GM19351 (cell line): ENCODE data around the gene SLC25A21.

Experiments used
- ATAC-seq: cut with Tn5 transposase; IDR thresholded peaks from one replicate; pipeline ENCODE4 v1.9.1; 2021; ENCODE audit warnings: mild to moderate bottlenecking, moderate library complexity; ENCODE audit not compliant: unreplicated experiment

Gene SLC25A21

DNA sequence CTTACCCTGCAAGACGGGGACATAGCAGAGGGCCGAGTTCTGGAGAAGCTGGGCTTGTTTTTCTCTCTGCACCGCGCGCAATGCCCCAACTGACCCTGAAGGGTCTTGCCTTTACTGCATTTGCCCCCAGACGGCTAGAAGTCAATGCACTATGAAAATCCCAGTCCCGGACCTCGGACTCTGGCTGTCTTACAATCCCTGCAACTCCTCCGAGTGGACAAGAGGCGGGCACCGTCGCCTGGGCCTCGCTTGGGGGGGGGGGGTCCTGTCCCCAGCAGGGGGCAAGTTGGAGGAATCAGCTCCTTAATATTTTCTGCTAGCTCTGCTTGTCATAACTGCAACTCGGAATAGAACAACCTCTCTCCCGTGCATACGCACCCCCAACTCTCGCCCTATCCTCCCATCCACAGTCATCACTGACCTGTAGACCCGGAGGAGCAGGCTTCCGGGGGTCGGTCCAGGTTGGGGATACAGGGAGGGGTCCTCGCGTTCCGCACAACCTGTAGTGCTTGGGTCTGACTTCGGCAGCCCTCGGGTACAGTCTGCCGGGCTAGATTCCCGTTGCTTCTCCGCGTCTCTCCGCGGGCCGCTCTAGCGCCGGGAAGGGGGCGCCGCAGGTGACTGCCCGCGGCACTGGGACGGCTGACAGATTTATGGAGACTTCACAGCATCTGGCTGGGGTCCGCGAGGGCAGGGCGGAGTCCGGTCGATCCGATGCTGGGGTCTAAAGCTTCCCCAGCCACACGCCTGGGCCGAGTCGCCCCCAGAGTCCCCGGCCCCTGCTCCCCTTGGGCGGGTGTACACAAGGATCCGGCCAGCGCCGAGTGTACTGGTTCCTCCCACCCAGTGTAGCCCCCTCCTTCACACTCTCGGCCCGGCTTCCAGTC lies 514.0 kb downstream of the SLC25A21 start:
- no peak for ATAC-seq

DNA sequence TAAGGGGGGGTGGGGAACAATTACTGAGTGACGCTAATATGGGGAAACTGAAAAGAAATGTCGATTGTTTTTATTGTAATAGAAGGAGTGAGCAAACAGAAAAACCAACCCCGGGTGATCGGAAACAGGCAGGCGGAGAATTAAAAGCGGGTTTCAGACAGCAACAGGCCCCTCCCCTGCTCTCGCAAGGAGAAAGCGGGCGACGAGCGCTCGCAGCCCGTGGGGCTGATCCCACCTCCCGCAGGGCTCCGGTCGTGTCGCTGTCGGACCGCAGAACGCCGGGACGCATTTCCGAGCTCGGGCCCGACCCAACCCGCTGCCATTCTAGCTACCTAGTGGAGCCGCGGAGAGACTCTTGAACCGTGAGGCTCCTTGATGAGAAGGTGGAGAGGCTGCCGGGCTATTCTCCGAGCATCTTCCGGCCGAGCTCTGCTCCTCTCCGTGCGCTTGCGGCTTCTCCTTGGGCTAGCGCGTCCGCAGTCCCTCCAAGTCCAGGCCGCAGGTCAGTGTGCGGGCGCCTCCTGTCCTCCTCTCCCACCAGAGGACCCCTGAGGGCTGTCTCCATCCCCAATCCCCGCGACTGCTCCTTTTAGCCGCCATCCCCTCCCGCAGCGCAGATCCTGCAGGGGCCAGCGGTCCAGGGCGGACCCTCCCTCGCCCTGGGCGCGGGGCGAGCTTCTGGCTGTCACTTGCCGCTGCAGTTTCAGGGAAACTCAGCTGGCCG lies 514.8 kb downstream of the SLC25A21 start:
- ATAC-seq, result no peak

DNA sequence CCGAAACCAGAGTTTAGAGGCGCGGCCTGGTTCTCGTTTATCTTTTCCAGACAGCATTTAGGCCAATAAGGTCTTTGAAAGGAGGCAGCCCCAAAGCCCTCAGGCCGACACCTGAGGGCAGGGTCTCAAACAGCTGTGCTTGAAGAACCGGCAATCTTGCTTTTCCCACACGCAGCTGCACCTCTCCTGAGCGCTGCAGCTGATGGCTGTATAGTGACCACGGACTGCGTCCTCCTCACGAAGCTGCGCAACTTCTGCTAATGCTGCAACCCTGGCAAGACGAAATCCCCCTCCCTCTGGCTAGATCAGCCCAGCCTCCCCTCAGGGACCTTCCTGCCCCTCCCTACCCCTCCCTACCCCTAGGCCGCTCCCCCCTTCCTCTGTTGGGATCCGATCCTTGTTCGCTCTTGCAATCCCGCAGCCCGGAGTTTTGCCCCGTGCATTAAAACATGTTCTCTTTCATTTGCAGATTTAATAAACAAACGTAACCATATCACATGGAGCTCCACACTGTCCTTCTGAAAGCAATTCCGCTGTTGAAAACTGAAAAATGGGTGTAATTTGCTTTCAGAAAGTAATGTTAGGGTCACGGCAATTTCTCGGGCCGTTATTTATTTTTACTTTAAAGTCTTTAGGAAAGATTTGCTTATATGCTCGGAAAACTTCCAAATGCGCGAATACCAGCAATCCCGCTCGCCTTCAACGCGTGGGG lies 515.6 kb downstream of the SLC25A21 start:
- no peak for ATAC-seq

DNA sequence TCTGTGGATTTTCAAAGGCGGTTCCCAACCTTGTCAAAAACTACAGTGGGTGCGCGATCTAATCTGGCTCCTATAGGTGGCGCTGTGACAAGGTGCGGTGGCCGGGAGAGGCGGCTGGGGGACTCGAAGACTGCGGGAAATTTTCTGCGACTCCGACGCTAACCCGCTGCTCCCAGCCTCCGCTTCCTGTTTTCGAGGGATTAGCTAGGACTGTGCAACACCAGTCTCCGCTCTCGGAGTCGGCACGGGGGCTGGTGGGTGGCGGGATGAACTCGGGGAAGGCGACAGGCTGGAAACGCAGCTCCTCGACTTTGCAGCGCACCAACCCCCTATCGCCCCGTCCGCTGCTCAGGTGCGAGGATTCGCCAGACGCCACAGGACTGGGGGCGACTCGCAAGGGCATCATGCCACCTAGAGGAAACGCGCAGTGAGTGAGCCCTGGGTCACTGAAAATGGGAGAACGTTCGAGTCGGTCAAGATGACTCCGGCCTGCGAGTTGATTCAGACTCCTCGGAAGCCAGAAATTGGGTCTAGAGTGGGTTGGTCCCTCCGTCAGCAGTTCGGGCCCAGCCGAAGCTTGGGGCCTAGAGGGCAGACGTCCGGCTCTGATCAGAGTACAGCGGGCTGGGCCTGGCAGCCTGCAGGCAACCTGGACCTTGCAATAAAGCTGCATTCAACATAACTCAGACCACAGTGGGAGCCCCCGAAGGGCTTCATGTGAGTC lies 516.3 kb downstream of the SLC25A21 start:
- ATAC-seq, result no peak

DNA sequence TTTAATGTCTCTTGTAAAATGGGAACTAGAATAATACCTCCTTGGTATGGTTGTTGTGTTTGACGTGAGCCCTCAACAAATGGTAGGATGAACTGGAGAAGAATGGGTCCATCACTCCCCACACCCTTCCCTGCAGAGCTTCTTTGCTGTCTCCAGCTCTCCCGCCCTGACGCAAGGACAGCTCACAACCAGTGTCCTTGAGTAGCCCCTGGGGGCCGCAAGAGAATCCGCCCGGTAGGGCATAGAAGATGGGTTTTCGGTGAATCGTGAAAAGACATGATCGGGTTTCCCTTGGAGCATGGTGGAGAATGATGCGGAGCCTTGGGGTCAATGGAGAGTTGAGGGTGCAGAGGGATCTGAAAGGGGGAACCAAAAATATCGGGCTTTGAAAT lies 516.8 kb downstream of the SLC25A21 start:
- ATAC-seq, result no peak

DNA sequence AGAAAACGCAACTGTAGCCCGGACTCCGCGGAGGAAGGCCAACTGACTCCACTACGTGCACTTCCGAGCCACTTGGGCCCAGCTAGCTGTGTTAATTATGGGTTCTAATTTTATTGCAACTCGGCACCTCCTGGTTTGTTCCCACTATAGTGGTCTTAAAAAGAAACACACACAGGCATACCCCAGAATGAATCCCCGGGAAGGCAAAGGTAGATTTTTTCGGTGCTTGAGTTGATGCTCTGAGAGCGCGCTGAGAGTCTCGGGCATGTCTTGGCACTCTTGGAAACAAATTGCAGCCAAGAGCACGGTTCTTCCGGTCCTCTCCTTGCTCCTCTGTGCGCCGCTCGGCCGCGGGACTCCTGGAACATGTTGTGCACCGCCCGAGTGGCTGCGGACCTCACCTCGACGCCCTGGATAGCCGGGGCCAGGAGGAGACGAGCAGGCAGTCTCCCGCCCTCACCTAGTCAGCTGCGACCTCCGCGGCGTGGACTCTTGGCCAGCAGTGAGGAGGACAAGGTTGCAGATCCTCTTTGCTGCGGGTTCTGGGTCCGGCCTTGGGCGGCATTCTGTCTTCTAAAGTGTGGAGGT lies 517.5 kb downstream of the SLC25A21 start:
- no peak for ATAC-seq

DNA sequence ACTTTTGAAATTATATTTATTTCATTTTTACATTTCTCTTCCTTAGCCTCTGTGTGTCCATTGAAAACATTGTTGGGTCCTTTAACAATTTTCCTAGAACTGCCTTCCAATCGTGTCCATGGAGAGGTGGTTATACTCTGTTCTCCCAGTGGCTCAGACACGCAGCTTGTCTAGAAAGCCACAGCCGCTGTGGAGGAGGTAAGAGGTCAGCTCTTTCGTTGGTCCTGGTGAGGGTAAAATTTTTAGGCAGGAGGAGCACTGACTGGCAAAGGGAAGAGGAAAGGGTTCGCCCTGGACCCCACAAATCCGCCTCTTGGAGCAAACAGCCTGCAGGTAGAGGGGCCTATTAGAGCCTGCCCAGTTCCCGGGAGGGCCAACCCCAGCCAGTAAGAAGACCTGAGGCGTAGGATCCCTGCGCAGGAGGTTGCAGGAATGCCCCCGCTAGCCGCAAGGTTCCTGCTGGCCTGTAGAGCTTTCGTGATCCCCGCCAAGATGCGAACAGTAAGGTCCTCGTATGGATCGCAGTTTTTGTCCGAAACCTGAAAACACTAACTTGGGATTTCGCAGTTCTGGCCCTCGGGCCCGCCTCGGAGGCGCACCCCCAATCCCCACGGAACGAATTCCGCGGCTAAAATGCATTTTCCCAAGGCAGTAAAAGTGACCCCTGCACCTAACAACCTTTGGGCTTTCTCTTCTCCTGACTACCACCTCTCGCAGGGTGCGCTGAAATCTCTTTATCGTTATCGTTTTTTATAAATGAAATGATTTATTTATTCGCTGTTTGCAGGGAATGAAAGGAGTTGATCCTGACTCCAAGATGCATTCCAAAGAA lies 518.2 kb downstream of the SLC25A21 start:
- no peak for ATAC-seq

DNA sequence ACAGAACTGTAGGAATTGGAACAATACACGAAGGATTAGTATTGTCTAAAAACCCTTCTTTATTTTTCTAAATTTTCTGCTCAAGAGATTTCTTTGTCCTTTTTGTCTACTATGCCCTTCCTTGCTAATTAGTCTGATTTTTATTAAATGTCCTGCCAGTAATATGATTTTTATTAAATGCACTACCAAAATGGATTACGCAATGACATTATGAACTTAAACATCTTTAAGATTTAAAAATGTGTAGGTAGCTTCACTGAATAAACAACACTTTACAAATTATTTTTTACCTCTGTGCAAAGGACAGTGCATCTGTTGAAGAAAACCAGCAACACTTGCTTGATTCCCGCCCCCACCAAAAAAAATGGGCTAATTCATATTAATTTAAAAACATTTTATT lies 519.0 kb downstream of the SLC25A21 start:
- ATAC-seq, result no peak

DNA sequence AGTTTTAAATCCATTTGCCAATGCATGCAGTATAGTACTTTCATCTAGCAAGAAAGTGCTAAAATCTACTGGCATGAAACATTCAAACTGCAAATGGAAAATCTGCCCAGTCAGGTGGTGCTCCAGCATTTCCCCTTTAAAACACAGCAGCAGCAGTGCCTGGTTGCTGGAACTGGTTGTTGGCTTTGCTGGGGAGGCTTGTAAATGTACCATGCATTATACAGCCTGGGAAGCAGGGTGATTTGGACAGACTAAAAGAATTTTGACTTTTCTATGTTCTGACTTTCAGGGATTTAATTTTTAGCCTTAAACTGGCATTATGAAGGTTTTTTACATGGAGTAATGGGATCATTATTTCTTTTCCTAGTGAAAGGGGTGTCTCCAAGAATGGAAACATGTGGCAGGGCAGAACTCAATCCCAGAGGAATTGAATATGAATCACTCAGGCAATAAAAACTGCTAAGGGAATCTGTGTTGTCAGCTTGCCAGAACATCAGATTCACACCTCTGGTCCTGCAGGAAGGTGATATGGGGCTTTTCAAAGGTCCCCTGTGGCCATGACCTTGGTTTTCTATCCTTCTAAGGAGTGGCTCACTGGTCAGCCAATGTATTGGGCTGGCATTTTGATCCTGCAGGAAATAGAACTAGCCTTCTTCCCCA lies 519.7 kb downstream of the SLC25A21 start:
- ATAC-seq, result no peak

DNA sequence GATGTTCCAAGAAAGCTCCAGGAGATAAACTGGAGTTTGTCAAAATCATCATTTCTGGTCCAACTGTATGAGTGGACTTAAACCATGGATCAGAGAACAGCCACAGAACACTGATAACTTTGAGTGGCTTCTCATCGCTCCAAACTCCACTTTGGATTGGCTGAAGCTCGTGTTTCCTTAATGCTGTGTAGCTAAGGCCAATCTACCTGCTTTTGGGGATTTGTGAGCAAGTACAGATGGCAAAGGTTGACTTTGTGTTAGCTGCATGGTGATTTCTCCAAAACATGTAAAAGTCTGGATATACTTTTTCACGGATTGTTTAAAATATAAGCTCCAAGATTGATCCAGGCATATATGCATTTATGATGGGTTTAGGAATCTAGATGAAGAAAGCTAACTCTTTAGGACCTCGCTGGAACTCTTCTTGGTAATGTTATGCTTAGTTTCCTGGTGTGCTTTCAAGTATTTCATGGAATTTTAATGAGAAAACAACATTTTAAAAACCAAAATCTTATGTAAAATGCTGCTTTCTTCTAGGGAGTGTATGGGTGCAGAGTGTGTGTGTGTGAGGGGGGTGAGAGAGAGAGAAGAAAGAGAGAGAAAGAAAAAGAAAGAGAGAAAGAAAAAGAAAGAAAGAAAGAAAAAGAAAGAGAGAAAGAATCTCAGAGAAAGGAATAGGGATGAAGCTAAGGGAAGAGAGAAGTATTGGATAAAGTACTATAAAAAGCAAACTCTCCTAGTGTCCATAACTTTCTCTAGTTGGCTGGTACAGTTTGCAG lies 522.3 kb downstream of the SLC25A21 start:
- ATAC-seq, result no peak

DNA sequence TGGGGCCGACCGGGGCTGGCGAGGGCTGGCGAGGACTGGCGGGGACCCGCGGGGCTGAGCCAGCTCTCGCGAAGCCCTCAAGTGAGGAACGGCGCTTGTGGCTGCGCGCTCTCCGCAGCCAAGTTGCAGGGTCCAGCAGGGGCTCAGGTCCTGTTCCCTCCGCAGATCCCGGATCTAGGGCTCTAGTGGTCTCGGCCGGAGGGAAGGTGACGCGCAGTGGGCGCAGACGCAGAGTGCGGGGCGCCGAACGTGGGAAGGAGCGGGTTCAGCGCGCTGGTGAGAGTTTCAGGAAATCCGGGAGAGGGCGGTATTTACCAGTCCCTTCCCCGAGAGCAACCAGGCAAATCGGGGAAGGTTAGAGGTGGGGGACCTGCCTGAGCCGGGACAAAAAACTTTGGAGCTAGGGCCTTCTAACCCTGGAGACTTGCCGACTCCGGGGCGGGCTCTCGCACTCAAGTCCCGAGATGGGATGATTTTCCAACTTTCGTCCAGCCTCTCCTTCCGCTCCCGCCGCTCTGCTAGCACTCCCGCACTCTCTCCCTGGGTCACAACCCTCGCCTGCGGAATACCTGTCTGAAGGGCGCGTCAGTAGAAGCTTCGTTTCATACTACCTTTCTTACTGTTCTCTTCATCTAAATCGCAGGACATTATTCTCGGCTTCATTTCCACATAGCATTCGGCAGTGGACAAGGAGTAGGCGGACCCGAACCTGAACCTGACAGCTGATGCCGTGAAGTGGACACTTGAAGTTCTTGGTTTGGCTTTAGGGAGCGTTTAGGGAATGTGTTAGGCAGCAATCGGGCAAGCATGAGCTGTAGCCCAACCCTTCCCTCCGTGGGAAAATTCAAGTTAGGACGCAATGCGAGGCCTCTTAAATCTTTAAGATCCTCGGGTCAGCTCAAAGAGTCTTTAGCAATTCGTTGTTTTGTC lies 524.3 kb downstream of the SLC25A21 start:
- ATAC-seq, result no peak

DNA sequence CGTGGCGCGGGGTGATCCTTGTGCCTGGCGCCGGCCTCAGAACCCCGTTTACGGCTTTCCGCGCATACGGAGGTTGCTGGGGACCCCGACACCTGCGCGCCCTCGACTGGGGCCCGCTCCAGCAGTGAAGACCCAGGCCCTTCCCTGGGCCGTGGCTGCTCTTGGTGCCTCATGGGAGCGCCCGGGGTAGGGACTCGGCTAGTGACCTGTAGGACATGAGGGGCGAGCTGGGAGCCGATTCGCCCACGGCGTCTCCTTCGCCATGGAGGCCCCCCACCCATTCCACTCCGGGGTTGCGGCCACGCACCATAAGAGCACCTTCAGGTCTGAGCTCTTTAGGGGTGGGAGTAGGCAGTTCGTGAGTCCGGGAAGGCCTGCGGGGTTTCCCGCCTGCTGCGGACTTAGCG lies 525.0 kb downstream of the SLC25A21 start:
- ATAC-seq, result no peak

DNA sequence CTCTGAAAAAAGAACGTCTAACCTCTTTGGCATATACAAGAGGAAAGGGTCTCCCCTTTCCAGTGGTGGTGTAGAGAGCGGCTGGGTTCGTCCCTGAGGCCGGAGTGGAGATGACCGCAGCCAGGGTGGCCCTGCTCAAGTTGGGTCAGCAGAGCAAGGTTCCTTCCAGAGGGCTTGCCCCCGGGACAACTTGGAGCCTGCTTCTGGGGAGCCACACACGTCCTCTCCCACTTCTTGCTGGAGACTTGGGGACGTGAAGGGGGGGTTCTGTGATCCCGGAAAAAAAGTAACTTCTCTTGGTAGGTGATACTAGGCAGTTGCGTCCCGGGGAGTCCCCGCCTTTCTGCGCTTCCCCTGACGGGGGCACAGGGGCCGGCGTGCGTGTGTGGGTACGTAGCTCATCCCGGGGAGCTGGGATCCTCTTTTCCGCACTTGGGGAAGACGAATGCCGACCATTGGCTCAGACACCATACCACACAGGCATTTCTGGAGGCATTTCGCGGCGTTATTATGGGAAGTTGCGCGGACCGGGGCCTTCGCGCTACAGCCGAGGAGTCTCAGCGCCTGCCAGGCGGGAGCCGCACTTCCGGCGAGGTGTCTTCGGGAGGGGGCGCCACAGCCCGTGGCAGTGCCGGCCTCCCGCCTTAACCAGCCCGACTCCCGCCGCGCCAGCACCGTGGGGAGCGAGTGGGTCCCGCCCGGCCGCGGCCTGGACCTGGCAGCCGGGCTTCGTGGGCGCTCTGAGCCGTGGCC lies 525.6 kb downstream of the SLC25A21 start:
- no peak for ATAC-seq

DNA sequence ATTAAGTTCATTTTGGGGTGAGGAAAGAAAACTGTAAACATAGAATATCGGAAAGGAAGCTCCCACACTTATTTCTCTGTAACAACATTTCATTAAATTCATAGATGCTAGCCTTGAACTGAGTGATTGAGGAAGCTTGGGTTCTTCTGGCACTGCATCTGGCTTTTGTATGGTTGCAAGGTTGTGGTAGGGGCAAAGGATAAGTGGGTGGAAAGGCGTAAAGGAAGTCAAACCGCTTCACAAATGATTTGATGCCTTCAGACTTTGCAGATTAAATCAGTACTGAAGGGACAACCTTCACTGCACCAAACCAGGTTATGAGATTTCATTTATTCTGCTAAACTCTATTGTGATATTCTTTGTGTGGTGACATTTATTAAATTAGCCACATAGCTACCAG lies 538.8 kb downstream of the SLC25A21 start:
- no peak for ATAC-seq
